ENCODE measurements around the gene SLC25A51. TPM values are rescaled to one million over a fixed set of nuclear protein-coding genes. Genes with fewer than 3 reads are reported as not detected.

SLC25A51 gene
- total RNA-seq, 2 experiments from 2014 or later: 31.8 to 32.4 TPM

DNA sequence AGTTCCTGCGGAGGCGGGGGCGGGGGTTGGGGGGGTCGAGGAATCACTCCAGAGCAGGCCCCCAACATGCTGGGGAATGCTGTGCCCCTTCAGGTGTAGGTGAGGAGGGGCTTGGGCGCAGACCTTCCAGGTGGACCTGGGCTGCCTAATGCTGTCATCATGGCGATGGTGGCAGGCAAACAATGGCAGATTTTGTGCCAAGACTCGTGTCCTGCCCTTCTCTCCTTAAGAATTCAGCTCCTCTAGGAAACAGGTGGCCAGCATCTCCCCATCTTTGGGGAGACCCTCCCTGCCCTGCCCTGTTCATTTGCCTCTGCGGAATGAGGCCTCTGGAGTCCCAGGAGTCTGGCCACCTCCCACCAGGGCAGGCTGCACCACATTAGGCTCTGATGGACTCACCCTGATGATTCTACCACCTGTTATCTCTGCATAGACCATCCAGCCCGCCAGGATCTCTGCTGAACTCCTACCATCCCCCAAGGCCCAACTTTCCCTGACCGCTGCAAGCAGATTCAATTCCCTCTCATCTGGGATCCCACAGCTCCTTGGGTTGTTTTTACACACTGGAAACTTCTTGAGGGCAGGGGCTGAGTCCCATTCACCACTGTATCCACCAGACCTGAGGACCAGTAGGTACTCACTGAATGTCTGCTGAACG lies 10.9 kb upstream of the SLC25A51 start:
- no peaks in the 10 kb centered on the region for H3K79me2 ChIP-seq (ENCODE audit: insufficient read depth, low read depth, low read length)
- POLR2A ChIA-PET: no interaction called here
- CTCF ChIA-PET (ENCODE audit: unreplicated experiment): interaction anchor here (0.6 kb wide), 1 partner anchor 18 kb away, joined by 3 read pairs; no protein-coding TSS in a partner anchor
- no TSS peak for BruUV-seq (replicated peaks)
- H3K4me2 ChIP-seq (ENCODE audit: low read length): no peak overlapping the region
- no peak for DNase-seq (ENCODE audit: low spot score)
- no peaks in the 10 kb centered on the region for H3K9me2 ChIP-seq (ENCODE audit: insufficient read depth, low read length)
- no peak overlapping the region for H3K27ac ChIP-seq (ENCODE audit: low read depth, low read length, poor library complexity, severe bottlenecking)
- H3K9me3 ChIP-seq (ENCODE audit: low read length): no peaks in the 10 kb centered on the region
- no peaks in the 10 kb centered on the region for H3K36me3 ChIP-seq (ENCODE audit: insufficient read depth, low read length)
- peaks cover 9% of the 10 kb centered on the region for H3K4me1 ChIP-seq (ENCODE audit: insufficient read depth, low read length, poor library complexity, severe bottlenecking)
- H4K20me1 ChIP-seq (ENCODE audit: insufficient read depth, low read length): no peaks in the 10 kb centered on the region
- H3K4me3 ChIP-seq (ENCODE audit: low read depth, low read length, poor library complexity, severe bottlenecking): no peak overlapping the region
- H2AFZ ChIP-seq (ENCODE audit: low read length): no peak overlapping the region
- TF ChIP-seq, protein P1, sequence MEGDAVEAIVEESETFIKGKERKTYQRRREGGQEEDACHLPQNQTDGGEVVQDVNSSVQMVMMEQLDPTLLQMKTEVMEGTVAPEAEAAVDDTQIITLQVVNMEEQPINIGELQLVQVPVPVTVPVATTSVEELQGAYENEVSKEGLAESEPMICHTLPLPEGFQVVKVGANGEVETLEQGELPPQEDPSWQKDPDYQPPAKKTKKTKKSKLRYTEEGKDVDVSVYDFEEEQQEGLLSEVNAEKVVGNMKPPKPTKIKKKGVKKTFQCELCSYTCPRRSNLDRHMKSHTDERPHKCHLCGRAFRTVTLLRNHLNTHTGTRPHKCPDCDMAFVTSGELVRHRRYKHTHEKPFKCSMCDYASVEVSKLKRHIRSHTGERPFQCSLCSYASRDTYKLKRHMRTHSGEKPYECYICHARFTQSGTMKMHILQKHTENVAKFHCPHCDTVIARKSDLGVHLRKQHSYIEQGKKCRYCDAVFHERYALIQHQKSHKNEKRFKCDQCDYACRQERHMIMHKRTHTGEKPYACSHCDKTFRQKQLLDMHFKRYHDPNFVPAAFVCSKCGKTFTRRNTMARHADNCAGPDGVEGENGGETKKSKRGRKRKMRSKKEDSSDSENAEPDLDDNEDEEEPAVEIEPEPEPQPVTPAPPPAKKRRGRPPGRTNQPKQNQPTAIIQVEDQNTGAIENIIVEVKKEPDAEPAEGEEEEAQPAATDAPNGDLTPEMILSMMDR (conservative IDR thresholded peaks at IDR 0.05; ENCODE audit: low read length): no peak
- TF ChIP-seq EZH2phosphoT487 (IDR thresholded peaks at IDR 0.05; ENCODE audit: borderline replicate concordance, low read depth, low read length): no peak
- intact Hi-C loops (cut with micrococcal nuclease; ENCODE audit: unreplicated experiment): loop anchor here (5.0 to 10.0 kb wide), 3 partner anchors 152 to 350 kb away; partner anchors contain the start of gene SHB

DNA sequence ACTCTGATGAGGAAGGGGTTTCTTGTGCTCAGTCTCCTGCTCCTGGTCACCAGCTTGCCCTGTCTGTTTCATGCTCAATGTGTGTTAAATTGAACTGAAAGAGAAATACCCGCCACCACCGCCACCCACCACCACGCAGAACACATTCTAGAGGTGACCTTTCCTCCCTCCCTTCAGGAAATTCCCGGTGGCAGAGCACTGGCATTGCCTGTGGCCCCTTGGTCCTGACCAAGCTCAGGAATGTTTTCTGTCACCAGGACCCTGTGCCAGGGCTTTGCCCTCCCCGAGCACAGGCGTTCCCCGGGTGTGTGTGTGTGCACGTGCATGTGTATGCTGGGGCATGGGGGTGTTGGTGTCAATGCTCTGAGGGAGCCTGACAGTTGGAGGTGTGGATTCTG lies 10.2 kb upstream of the SLC25A51 start:
- intact Hi-C loops (cut with micrococcal nuclease; ENCODE audit: unreplicated experiment): loop anchor here (5.0 to 10.0 kb wide), 3 partner anchors 153 to 351 kb away; partner anchors contain the start of gene SHB
- Histone ChIP-seq H3K4me1 (ENCODE audit: insufficient read depth, low read length, poor library complexity, severe bottlenecking) (peaks cover 9% of the 10 kb centered on the region), H3K27ac (ENCODE audit: low read depth, low read length, poor library complexity, severe bottlenecking) (no peak overlapping the region), H3K4me2 (ENCODE audit: low read length) (no peak overlapping the region), H3K36me3 (ENCODE audit: insufficient read depth, low read length) (no peaks in the 10 kb centered on the region), H3K9me2 (ENCODE audit: insufficient read depth, low read length) (no peaks in the 10 kb centered on the region), H3K79me2 (ENCODE audit: insufficient read depth, low read depth, low read length) (no peaks in the 10 kb centered on the region), H2AFZ (ENCODE audit: low read length) (no peak overlapping the region), H4K20me1 (ENCODE audit: insufficient read depth, low read length) (no peaks in the 10 kb centered on the region), H3K4me3 (ENCODE audit: low read depth, low read length, poor library complexity, severe bottlenecking) (no peak overlapping the region), H3K9me3 (ENCODE audit: low read length) (no peaks in the 10 kb centered on the region)
- DNase-seq (ENCODE audit: low spot score): no peak
- no peak for TF ChIP-seq EZH2phosphoT487 (IDR thresholded peaks at IDR 0.05; ENCODE audit: borderline replicate concordance, low read depth, low read length)
- TF ChIP-seq, protein P1 (conservative IDR thresholded peaks at IDR 0.05; ENCODE audit: low read length): no peak
- BruUV-seq (replicated peaks): no TSS peak
- CTCF ChIA-PET (ENCODE audit: unreplicated experiment): interaction anchor here (0.6 kb wide), 1 partner anchor 18 kb away, joined by 3 read pairs; no protein-coding TSS in a partner anchor
- POLR2A ChIA-PET: no interaction called here
